ENCODE results near the gene SPAG4. TPM values are rescaled to one million over a fixed set of nuclear protein-coding genes. Genes with fewer than 3 reads are reported as not detected.

SPAG4 gene
- total RNA-seq, 1 experiment from 2014 or later, result 0.67 TPM

GRCh38 chr20:35652641-35653429 is 37.2 kb downstream of the SPAG4 start:
- Histone ChIP-seq H3K4me3 (ENCODE audit: low read depth, low read length, poor library complexity, severe bottlenecking) (no peak overlapping the region), H3K27ac (ENCODE audit: low read depth, low read length, poor library complexity, severe bottlenecking) (no peak overlapping the region), H3K27me3 (replicated peaks; ENCODE audit: insufficient read depth, low read depth, low read length, poor library complexity) (no peaks in the 10 kb centered on the region), H3K9me3 (ENCODE audit: low read depth, low read length, poor library complexity, severe bottlenecking) (no peaks in the 10 kb centered on the region), H3K36me3 (ENCODE audit: insufficient read depth, low read length, poor library complexity, severe bottlenecking) (peaks cover 74% of the 10 kb centered on the region), H3K4me1 (ENCODE audit: insufficient read depth, low read length, poor library complexity, severe bottlenecking) (peaks cover 10% of the 10 kb centered on the region)
- DNase-seq (ENCODE audit: low spot score), result no peak
- intact Hi-C loops (cut with micrococcal nuclease; ENCODE audit: unreplicated experiment), result no loop called here
- ChIA-PET CTCF (no interaction called here), POLR2A (ENCODE audit: low non-redundant PET) (no interaction called here)
- no peak for TF ChIP-seq EZH2 (IDR thresholded peaks at IDR 0.05; ENCODE audit: borderline replicate concordance, low read depth, low read length, poor library complexity, severe bottlenecking)
- TF ChIP-seq, protein P1, sequence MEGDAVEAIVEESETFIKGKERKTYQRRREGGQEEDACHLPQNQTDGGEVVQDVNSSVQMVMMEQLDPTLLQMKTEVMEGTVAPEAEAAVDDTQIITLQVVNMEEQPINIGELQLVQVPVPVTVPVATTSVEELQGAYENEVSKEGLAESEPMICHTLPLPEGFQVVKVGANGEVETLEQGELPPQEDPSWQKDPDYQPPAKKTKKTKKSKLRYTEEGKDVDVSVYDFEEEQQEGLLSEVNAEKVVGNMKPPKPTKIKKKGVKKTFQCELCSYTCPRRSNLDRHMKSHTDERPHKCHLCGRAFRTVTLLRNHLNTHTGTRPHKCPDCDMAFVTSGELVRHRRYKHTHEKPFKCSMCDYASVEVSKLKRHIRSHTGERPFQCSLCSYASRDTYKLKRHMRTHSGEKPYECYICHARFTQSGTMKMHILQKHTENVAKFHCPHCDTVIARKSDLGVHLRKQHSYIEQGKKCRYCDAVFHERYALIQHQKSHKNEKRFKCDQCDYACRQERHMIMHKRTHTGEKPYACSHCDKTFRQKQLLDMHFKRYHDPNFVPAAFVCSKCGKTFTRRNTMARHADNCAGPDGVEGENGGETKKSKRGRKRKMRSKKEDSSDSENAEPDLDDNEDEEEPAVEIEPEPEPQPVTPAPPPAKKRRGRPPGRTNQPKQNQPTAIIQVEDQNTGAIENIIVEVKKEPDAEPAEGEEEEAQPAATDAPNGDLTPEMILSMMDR (conservative IDR thresholded peaks at IDR 0.05; ENCODE audit: low read depth, low read length), result no peak
- no TSS peak for BruUV-seq (replicated peaks)

- Histone ChIP-seq H3K9me3 (ENCODE audit: low read depth, low read length, poor library complexity, severe bottlenecking) (no peaks in the 10 kb centered on the region), H3K27ac (ENCODE audit: low read depth, low read length, poor library complexity, severe bottlenecking) (no peak overlapping the region), H3K36me3 (ENCODE audit: insufficient read depth, low read length, poor library complexity, severe bottlenecking) (peaks cover 70% of the 10 kb centered on the region), H3K27me3 (replicated peaks; ENCODE audit: insufficient read depth, low read depth, low read length, poor library complexity) (no peaks in the 10 kb centered on the region), H3K4me3 (ENCODE audit: low read depth, low read length, poor library complexity, severe bottlenecking) (no peak overlapping the region), H3K4me1 (ENCODE audit: insufficient read depth, low read length, poor library complexity, severe bottlenecking) (peaks cover 10% of the 10 kb centered on the region)
- POLR2A ChIA-PET (ENCODE audit: low non-redundant PET), result no interaction called here
- intact Hi-C loops (cut with micrococcal nuclease; ENCODE audit: unreplicated experiment), result no loop called here
- TF ChIP-seq, protein P1 (conservative IDR thresholded peaks at IDR 0.05; ENCODE audit: low read depth, low read length), result no peak
- no peak for TF ChIP-seq EZH2 (IDR thresholded peaks at IDR 0.05; ENCODE audit: borderline replicate concordance, low read depth, low read length, poor library complexity, severe bottlenecking)
- CTCF ChIA-PET, result no interaction called here
- no TSS peak for BruUV-seq (replicated peaks)
- DNase-seq (ENCODE audit: low spot score), result no peak
These were observed 37.8 kb downstream of the SPAG4 start for GRCh38 chr20:35653430-35653734.

- ChIA-PET CTCF (no interaction called here), POLR2A (ENCODE audit: low non-redundant PET) (no interaction called here)
- no peak for DNase-seq (ENCODE audit: low spot score)
- Histone ChIP-seq H3K36me3 (ENCODE audit: insufficient read depth, low read length, poor library complexity, severe bottlenecking) (peaks cover 67% of the 10 kb centered on the region), H3K4me1 (ENCODE audit: insufficient read depth, low read length, poor library complexity, severe bottlenecking) (peaks cover 10% of the 10 kb centered on the region), H3K9me3 (ENCODE audit: low read depth, low read length, poor library complexity, severe bottlenecking) (no peaks in the 10 kb centered on the region), H3K4me3 (ENCODE audit: low read depth, low read length, poor library complexity, severe bottlenecking) (no peak overlapping the region), H3K27me3 (replicated peaks; ENCODE audit: insufficient read depth, low read depth, low read length, poor library complexity) (no peaks in the 10 kb centered on the region), H3K27ac (ENCODE audit: low read depth, low read length, poor library complexity, severe bottlenecking) (no peak overlapping the region)
- TSS peak; percentile 4 for BruUV-seq (replicated peaks)
- intact Hi-C loops (cut with micrococcal nuclease; ENCODE audit: unreplicated experiment), result no loop called here
- TF ChIP-seq, protein P1 (conservative IDR thresholded peaks at IDR 0.05; ENCODE audit: low read depth, low read length), result no peak
- no peak for TF ChIP-seq EZH2 (IDR thresholded peaks at IDR 0.05; ENCODE audit: borderline replicate concordance, low read depth, low read length, poor library complexity, severe bottlenecking)
These were observed 38.3 kb downstream of the SPAG4 start for GRCh38 chr20:35653893-35654292.
